Measurements from ENCODE around the gene COL18A1. TPM values are rescaled to one million over a fixed set of nuclear protein-coding genes. Genes with fewer than 3 reads are reported as not detected.

The COL18A1 gene
- total RNA-seq, 1 donor: 8.6 TPM

- no peaks in the 10 kb centered on the region for H3K4me1 ChIP-seq (ENCODE audit: insufficient read depth, low read length)
- H3K9me3 ChIP-seq (ENCODE audit: low read depth, low read length): no peaks in the 10 kb centered on the region
- peaks cover 20% of the 10 kb centered on the region for H3K27me3 ChIP-seq (ENCODE audit: insufficient read depth, low read length)
- H3K4me3 ChIP-seq (ENCODE audit: low read length): no peak overlapping the region
Observed at GRCh38 chr21:45397381-45397780, 7.6 kb upstream of the COL18A1 start.

GRCh38 chr21:45401054-45401518, 3.9 kb upstream of the COL18A1 start:
- peaks cover 4% of the 10 kb centered on the region for H3K4me1 ChIP-seq (ENCODE audit: insufficient read depth, low read length)
- no peak overlapping the region for H3K4me3 ChIP-seq (ENCODE audit: low read length)
- H3K27me3 ChIP-seq (ENCODE audit: insufficient read depth, low read length): peaks cover 41% of the 10 kb centered on the region
- H3K9me3 ChIP-seq (ENCODE audit: low read depth, low read length): no peaks in the 10 kb centered on the region

- H3K27me3 ChIP-seq (ENCODE audit: insufficient read depth, low read length): peaks cover 52% of the 10 kb centered on the region
Observed at GRCh38 chr21:45401916-45402900, 2.8 kb upstream of the COL18A1 start.

DNA sequence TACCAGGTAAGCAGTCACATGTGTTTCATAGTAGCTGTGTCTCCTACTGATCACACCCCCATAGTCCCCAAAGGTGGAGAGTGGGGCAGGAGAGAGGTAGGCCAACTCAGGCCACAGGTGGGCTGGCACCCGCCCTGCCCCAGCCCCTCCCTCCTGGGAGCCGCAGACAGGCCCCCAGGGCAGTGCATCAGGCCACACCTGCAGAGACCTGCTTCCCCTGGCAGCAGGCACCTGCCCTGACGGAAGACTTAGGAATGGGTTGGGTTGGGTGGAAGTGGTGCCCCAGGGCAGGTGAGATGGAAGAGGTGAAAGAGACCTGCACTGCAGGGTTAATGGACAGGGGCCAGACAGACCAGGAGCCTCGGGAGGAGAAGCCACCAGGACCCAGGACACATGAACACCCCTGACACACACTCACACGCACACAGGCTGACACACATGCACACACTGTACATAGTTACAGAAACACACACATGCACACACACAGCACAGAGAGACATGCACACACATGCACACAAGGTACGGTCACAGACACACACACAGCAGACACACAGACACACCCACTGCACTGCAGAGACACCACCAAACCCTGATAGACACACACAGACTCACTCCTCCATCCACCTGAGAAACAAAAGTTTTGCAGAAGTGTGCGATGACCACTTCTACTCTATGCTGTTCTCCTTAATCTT, 1.7 kb upstream of the COL18A1 start:
- Histone ChIP-seq H3K4me1 (ENCODE audit: insufficient read depth, low read length) (peaks cover 5% of the 10 kb centered on the region), H3K9me3 (ENCODE audit: low read depth, low read length) (no peaks in the 10 kb centered on the region), H3K4me3 (ENCODE audit: low read length) (no peak overlapping the region), H3K27me3 (ENCODE audit: insufficient read depth, low read length) (peaks cover 62% of the 10 kb centered on the region)

More at GRCh38 chr21:45401916-45402900, 2.8 kb upstream of the COL18A1 start:
- Histone ChIP-seq H3K4me1 (ENCODE audit: insufficient read depth, low read length) (peaks cover 5% of the 10 kb centered on the region), H3K4me3 (ENCODE audit: low read length) (no peak overlapping the region), H3K9me3 (ENCODE audit: low read depth, low read length) (no peaks in the 10 kb centered on the region)

DNA sequence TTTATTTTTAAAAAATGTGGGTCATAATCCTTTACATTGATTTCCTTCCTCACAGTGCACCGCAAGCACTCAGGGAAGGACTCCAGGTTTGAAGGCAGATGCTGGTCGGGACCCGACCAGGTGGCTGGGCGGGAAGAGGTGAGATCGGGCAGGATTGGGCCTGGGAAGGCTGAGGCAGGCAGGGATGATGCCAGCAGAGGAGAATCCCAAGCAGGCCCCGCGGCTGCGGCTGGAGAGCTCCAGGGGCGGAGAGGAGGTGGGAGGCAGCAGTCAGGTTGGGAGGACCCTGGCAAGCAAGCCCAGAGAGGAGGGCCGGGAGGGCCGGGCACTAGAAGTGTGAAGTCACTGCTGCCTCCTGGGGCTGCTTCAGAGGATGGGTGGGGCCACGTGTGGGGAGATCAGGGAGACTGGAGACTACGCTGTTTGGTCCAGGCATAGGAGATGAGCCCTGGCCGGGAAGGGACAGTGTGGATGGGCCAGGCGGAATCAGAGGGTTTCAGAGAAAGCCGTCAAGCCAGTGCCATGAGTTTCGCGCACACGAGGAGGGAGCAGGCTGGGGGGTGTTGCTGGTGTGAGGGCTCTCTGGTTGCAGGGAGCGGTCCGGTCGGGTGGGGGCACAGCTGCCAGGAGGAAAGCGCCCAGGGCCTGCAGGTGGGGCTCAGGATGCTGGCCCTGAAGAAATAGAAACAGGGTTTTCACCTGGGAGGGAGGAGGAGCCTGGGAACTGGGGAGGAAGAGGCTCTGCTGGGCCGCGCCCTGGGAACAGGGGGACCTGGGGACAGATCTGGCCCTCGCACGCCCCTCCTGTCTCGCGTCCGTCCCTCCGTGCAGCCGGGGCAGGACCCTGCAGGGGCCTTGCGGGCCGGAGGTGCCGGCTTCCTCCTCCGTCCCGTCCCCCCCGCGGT, 888 bp upstream of the COL18A1 start:
- H3K9me3 ChIP-seq (ENCODE audit: low read depth, low read length): no peaks in the 10 kb centered on the region
- H3K4me3 ChIP-seq (ENCODE audit: low read length): no peak overlapping the region
- peaks cover 59% of the 10 kb centered on the region for H3K27me3 ChIP-seq (ENCODE audit: insufficient read depth, low read length)
- H3K4me1 ChIP-seq (ENCODE audit: insufficient read depth, low read length): peaks cover 5% of the 10 kb centered on the region

DNA sequence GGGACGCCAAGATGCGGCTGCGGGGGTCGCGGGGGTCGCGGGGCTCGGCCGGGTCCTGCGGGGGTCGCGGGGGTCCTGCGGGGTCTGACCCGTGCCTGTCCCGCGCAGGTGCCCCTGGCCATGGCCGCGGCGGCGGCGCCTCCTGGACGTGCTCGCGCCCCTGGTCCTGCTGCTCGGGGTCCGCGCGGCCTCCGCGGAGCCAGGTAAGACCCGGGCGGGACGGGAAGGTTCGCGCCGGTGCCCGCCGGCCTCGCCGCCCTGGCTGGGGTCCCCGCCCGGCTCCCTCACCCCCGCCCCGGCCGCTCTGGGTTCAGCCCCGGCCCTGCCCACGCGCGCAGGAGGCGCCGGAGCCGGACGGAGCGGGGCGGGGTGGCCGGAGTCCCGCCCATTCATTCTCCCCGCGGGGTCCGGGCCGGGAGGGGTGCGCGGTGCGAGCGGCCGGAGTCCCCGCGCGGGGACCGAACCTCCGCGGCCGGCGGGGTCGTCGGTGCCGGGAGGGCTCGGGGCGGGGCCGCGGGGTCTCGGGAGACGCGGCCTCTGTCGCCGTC, 380 bp downstream of the COL18A1 start:
- Histone ChIP-seq H3K4me1 (ENCODE audit: insufficient read depth, low read length) (peaks cover 5% of the 10 kb centered on the region), H3K4me3 (ENCODE audit: low read length) (no peak overlapping the region), H3K27me3 (ENCODE audit: insufficient read depth, low read length) (peaks cover 49% of the 10 kb centered on the region), H3K9me3 (ENCODE audit: low read depth, low read length) (no peaks in the 10 kb centered on the region)

GRCh38 chr21:45405819-45406762, 1.1 kb downstream of the COL18A1 start:
- Histone ChIP-seq H3K9me3 (ENCODE audit: low read depth, low read length) (no peaks in the 10 kb centered on the region), H3K27me3 (ENCODE audit: insufficient read depth, low read length) (peaks cover 46% of the 10 kb centered on the region), H3K4me3 (ENCODE audit: low read length) (no peak overlapping the region), H3K4me1 (ENCODE audit: insufficient read depth, low read length) (peaks cover 5% of the 10 kb centered on the region)

DNA sequence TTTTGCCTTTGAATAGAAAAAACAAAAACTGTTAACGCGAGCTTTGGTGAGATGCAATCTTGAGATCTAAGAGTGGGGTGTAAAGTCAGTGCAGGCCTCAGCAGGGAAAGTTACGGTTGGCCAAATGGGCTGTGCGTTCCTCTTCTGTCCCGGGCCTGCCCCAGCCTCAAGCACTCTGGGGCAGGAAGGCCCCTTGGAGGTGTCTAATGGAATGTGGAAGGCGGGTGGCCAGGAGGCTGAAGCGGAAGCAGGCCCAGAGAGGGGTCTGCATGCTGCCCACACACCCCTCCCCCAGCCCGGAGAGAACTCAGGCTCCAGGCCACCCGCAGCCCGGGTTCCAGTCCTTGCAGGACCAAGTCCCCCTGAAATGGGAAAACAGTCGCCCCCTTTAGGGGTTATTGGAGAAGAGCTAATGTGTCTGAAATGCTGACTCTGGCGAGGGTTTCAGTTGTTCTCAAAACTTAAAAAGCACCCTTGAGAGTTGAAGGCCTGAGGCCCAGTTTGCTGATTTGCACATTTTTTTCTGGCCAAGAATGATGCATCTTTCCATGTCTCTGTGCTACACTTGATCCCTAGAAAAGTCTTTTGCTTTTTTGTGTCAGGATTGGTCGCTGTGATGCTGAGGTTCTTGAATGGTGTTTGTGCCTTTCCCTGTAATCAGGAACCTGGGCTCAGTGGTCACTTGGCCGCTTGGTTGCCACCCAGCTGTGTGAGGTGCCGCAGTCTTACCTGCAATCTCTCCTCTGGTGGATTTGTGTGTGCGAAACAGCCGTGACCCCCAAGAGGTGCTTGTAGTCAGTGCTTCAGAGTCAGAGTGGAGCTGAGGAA, 2.0 kb downstream of the COL18A1 start:
- no peak overlapping the region for H3K4me3 ChIP-seq (ENCODE audit: low read length)
- H3K9me3 ChIP-seq (ENCODE audit: low read depth, low read length): no peaks in the 10 kb centered on the region
- peaks cover 42% of the 10 kb centered on the region for H3K27me3 ChIP-seq (ENCODE audit: insufficient read depth, low read length)
- peaks cover 5% of the 10 kb centered on the region for H3K4me1 ChIP-seq (ENCODE audit: insufficient read depth, low read length)

GRCh38 chr21:45407629-45408247, 2.8 kb downstream of the COL18A1 start:
- H3K9me3 ChIP-seq (ENCODE audit: low read depth, low read length): no peaks in the 10 kb centered on the region
- H3K27me3 ChIP-seq (ENCODE audit: insufficient read depth, low read length): peaks cover 41% of the 10 kb centered on the region
- peaks cover 5% of the 10 kb centered on the region for H3K4me1 ChIP-seq (ENCODE audit: insufficient read depth, low read length)
- no peak overlapping the region for H3K4me3 ChIP-seq (ENCODE audit: low read length)

- Histone ChIP-seq H3K9me3 (ENCODE audit: low read depth, low read length) (no peaks in the 10 kb centered on the region), H3K4me3 (ENCODE audit: low read length) (no peak overlapping the region), H3K27me3 (ENCODE audit: insufficient read depth, low read length) (peaks cover 35% of the 10 kb centered on the region), H3K4me1 (ENCODE audit: insufficient read depth, low read length) (peaks cover 5% of the 10 kb centered on the region)
Observed at GRCh38 chr21:45408271-45408791, 3.4 kb downstream of the COL18A1 start.

DNA sequence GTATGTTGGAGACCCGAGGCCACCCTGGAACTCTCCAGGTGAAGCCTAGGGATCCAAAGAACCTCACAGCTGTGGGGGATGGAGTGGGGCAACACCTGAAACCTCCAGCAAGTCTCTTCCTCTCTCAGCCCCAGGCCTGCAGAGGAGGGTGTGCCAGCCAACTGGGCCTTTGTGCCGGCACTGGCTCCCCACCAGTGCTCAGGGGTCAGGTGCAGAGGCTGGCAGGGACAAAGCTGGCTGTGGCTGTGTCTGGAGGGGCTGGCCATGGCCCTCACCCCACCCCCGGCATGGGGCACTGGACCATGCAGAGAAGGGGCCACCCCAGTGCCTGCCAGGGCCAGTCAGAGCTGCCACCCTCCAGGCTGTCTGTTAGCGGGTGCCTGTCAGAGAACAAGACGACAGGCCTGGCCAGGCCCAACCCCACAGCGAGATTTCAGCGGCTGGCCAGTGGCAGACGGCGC, 3.9 kb downstream of the COL18A1 start:
- peaks cover 30% of the 10 kb centered on the region for H3K27me3 ChIP-seq (ENCODE audit: insufficient read depth, low read length)
- H3K9me3 ChIP-seq (ENCODE audit: low read depth, low read length): no peaks in the 10 kb centered on the region
- no peak overlapping the region for H3K4me3 ChIP-seq (ENCODE audit: low read length)

GRCh38 chr21:45409466-45410150, 4.6 kb downstream of the COL18A1 start:
- peaks cover 24% of the 10 kb centered on the region for H3K27me3 ChIP-seq (ENCODE audit: insufficient read depth, low read length)
- H3K4me1 ChIP-seq (ENCODE audit: insufficient read depth, low read length): peaks cover 5% of the 10 kb centered on the region

More for the DNA sequence above, 3.9 kb downstream of the COL18A1 start:
- peaks cover 5% of the 10 kb centered on the region for H3K4me1 ChIP-seq (ENCODE audit: insufficient read depth, low read length)

More at GRCh38 chr21:45409466-45410150, 4.6 kb downstream of the COL18A1 start:
- Histone ChIP-seq H3K9me3 (ENCODE audit: low read depth, low read length) (no peaks in the 10 kb centered on the region), H3K4me3 (ENCODE audit: low read length) (no peak overlapping the region)
